ENCODE data around the gene INKA2.
"Not testable (repeated sequence)": the region's sequence is repeated elsewhere in the genome, so short reads cannot be mapped to it uniquely, and the experiment has no call there.

INKA2 gene

DNA sequence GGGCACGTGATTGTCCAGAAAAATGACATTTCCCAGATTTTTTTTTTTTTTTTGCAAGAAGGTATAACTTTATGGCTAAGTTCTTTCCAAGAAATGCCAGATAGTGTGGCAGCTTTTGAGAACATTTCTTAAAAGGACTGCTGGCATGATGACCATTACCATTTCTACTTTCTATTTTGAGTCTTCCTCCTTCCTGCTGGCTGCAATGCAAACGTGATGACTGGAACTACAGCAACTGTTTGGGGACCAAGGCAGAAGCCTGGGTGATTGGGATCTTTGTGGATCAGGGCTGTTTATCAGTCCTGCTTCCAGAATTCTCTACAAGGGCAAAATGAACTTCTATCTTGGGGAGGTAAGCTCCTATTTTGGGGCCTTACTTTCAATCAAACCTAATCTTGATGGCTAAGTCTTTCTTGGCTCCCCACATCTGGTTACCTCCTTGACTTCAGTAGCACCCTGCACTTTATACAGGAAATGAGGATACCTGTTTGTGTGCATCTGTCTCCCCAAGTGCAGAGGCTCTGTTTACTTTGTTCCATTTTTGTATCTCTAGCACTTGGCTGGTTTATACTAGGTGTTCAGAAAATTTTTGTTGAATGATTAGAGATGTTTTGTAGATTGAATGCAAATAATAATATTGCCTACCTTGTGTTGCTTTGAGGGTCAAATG, 12.8 kb upstream of the INKA2 start:
- in situ Hi-C loops (cut with MboI; ENCODE audit: low sequenced_read_pairs) = loop anchor here (10.0 kb wide), 1 partner anchor 267 kb away; no protein-coding TSS in a partner anchor

DNA sequence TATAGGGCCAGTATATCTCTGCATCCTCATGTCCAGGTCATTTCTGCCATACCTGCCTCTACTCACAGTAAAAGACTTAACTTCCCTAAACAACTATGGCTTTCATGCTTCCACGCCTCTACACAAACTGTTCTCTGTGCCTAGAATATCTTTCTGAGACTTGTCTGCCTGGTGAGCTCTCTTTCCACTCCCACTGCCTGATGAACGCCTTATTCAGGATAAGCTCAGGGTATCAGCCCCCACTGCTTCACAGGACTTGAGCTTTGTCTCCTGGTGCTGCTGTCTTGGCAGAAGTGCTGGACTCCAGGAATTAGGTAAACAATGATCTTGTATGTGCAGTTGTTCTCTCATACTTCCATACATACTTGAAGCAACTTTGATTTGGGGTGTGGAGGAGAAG, 11.7 kb upstream of the INKA2 start:
- in situ Hi-C loops (cut with MboI; ENCODE audit: low sequenced_read_pairs) = loop anchor here (10.0 kb wide), 1 partner anchor 266 kb away; no protein-coding TSS in a partner anchor

DNA sequence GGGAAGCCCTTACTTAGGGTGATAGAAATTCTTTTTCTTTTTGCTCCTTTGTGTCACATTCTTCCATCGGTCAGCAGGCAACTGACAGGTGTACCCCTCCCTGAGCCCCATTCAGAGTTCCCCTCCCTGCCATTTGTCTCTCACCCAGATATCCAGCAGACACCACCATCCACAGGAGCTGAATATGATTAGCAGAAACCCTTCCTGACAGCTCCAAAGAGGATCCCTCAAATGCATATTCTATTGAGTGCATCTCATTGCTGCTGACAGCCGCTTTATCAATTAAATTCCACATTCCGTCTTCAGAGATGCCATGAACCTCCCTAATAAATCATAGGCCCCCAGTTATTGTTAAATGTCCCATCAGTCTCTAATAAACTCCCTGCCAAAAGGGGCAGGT, 10.4 kb upstream of the INKA2 start:
- in situ Hi-C loops (cut with MboI; ENCODE audit: low sequenced_read_pairs) = loop anchor here (10.0 kb wide), 1 partner anchor 265 kb away; no protein-coding TSS in a partner anchor

DNA sequence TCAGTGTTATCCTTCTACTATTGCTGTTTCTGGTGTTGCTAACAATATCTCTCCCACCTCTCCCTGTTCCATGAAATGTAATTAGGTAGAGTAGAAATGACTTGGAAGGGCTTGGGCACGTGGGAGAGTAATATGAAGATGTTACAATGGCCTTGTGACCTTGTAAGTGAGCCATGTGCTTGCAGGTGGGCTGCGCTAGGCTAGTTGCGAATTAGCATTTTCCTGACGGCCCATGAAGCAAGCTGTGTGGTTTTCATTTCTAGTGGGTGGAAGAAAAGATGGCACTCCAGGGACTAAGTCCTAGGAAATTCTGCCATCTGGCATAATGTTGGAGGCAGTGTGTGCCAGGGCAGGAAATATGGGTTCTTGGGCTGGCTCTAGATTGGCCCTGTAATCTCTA, 8.8 kb upstream of the INKA2 start:
- in situ Hi-C loops (cut with MboI; ENCODE audit: low sequenced_read_pairs) = no loop called here

DNA sequence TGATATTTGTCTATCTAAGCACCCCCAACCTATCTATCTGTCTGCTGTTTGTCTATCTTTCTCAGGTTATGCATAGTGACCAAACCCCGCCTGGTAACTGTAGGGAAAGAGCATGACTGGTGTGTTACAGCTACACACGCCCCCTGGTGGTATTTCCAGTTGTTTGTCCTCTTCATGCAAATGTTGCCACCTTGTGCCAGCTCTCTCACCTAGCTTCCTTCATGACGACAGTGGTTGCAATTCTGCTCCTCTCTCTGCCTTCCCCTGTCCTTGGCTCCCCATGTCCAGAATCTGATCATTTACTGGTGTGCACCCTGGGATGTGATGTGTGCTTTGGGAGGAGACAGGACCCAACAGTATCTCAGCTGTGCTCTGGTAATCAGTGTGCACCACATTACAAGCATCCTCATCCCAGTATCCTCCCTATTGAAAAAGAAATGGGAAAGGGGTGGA, 8.1 kb upstream of the INKA2 start:
- in situ Hi-C loops (cut with MboI; ENCODE audit: low sequenced_read_pairs) = no loop called here

DNA sequence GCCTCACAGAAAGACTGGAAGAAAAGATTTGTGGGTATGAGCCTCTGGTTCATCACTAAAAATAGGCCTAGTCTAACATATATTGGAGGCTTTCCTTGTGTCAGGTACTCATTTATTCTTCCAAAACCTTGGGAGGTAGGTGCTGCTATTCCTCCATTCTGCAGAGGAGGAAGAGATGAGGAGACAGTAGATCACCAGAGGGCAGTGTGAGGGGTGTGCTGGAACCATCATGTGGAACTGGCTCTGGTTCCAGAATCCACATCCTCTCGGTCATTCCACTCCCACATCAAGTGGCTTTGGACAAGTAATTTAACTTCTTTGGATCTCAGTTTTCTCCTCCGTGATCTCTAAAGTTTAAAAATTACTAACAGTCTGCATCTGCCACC, 7.4 kb upstream of the INKA2 start:
- in situ Hi-C loops (cut with MboI; ENCODE audit: low sequenced_read_pairs) = no loop called here

DNA sequence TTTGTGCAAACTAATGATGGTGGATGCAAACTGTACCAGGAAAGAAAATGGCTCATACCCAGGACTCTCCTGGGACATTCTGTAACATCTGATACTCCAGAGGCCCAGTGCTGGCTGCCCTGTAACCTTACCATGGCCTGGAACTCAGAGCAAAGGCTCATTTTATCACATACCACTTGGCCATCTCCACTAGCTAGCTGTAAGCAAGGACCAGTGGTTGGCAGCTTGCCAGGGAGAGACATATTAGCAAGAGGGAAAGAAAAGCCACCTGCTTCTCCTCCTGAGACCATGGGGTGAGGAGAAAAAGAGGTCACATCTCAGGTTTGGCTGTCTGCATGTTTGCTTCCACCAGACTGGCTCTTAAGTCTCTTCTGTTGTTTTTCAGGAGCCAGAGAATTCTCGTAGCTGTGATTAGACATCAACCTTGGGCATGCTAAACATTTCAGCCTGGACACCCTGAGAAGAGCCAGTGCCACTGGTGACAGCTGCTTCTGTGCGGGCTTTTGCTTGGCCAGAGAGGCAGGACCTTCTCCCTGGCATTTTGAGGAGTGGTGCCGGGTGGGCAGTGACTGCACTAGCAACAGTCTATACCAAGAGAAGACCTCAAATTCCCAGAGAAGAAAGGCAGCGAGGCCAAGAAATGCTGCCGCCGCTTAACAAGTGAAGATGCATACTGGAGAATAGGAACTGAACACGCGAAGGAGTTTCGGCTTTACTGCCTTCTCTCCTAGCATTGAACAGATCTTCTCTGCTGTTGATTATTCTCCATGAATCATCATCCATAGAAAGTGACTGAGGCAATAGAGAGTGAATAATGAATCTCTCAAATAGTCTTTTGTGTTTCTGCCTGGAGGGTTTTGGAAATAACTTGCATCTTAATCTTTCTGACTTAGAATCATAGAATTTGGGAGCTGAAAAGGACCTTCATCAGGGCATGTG, 6.7 kb upstream of the INKA2 start:
- in situ Hi-C loops (cut with MboI; ENCODE audit: low sequenced_read_pairs) = no loop called here

DNA sequence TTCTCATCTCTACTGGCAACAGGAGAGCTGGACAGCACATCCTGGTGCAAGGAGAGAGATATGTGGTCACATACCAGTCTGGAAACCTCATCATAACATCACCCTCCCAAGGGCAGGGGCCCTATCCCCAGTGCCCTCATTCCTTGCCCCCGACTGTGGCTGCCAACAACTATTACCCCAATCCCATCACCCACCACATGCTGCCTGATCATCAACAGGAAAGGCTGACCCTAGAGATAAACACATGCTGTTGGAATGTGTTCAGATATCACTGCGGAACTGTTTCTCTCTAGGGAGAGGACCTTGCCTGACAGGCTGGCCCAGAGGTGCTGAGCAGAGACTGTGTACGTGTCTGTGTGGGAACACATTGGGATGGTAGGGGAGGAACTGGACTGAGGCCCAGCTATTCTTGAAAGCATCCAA, 4.5 kb upstream of the INKA2 start:
- in situ Hi-C loops (cut with MboI; ENCODE audit: low sequenced_read_pairs) = no loop called here

DNA sequence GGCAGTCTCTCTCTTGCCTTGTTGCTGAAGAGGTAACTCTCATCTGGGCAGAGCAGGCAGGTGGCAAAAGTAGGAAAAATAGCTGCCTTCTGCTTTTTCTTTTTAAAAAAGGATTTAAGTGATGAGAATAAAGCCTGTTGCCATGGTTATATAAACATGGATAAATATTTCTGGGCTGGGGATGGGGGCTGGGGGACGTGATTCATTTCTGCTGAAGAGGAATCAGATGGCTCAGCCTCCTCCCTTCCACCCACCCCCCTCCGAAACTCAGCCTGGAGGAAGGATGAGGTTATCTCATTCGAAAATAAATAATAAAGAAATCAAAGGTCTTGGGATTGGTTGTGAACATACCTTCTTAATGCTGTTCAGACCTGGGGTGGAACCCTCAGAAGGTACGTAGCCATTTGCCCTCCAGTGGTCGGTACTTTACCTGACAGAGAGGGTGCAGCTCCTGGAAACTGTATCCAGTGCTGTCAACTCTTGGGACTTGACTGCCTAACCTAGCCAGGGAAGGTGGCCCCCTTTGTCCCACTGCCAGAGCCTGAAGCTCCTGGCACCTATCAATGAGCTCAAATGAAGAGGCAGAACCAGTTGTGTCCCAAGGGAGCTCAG, 3.8 kb upstream of the INKA2 start:
- in situ Hi-C loops (cut with MboI; ENCODE audit: low sequenced_read_pairs) = no loop called here

DNA sequence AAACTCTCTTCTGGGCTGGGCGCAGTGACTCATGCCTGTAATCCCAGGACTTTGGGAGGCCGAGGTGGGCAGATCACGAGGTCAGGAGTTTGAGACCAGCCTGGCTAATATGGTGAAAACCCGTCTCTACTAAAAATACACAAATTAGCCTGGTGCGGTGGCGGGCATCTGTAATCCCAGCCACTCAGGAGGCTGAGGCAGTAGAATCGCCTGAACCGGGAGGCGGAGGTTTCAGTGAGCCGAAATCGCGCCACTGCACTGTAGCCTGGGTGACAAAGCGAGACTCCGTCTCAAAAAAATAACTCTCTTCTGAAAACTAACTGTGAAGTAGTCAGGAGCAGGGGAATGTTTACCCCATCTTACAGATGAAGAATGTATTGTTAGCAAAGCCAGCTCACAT, 3.1 kb upstream of the INKA2 start:
- in situ Hi-C loops (cut with MboI; ENCODE audit: low sequenced_read_pairs) = not testable (repeated sequence)

DNA sequence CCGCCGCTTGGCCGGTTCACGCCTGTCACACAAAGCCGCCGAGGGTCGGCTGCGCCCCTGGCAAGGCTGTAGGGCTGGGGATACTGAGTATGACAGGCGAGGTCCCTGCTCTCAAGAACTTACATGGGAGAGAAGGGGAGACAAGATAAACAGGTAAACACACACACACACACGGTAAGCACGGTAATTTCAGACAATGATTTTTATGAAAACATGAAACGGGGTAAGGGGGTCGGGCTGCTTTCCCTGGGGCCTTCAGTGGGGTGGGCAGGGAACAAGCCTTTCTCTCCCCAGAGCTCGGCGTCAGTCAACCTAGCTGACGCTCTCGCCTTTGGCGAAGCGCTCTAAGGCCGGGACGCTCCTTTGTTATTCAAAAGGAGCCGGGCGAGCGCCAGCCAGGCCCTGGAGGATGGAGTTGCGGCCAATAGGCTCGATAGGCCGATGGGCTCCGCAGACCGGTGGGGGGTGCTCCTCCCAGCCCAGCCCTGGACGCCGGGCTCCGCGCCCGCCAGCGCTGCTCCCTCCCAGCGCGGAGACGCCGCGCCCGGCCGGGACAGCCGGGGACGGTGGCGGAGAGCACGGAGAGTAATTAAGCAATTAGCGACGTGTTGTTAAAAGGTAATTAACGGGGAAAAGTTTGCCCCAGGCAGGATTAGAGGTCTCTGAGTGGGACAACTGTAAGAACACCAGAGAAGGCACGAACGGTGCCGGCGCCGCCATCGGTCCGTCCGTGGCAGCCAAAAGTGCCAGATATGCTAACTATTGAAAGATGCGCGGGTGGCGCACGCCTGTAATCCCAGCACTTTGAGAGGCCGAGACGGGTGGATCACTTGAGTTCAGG, 950 bp upstream of the INKA2 start:
- in situ Hi-C loops (cut with MboI; ENCODE audit: low sequenced_read_pairs) = no loop called here

DNA sequence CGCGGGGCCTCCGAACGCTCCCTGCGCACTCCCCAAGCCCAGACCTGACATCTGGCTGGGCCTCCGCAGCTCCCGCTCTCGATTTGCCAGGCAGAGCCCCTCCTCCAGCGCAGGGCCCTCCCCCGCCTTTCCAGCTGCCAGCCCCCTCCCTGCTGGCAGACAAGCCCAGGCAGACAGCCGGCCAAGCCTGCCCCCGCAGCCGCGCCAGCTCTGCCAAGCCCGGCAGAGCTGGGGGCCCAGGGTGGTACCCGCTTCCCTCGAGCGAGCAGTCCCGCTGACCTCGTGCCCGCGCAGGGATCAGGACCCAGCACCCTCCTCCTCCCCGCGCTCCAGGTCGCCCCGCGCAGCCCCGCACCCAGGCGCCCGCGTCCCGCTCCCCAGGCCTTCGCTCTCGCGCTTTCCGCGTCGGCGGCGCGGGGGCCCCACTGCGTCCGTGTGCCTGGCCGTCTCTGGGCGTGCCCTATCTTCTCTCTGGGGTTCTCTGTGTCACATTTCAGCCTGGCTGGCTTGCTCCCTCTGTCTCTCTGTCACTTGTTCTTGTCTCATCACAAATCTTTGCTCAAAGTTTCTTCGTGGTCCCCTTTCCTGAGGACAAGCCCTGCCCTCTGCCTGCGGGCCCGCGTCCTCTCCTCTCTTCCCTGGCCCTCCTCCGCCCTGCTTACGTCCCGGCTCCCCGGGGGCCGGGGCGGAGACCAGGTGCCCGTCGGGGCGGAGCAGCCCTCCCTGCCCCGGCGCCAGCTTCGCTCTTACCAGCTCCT, 580 bp downstream of the INKA2 start:
- in situ Hi-C loops (cut with MboI; ENCODE audit: low sequenced_read_pairs) = no loop called here

DNA sequence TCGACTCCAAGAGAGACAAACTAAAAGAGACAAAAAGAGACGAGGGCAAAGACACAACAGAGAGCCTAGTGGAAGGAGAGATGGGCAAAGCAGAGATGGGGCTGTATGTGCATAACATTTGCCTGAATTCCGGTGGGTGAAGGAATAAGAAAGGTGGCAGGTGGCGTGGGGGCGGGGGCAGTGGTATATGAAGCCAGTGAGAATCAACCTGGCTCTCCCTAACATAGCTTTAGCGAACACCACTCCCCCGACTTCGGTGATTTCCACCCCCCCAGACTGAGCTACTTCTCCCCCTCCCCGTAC, 1.1 kb downstream of the INKA2 start:
- in situ Hi-C loops (cut with MboI; ENCODE audit: low sequenced_read_pairs) = no loop called here

DNA sequence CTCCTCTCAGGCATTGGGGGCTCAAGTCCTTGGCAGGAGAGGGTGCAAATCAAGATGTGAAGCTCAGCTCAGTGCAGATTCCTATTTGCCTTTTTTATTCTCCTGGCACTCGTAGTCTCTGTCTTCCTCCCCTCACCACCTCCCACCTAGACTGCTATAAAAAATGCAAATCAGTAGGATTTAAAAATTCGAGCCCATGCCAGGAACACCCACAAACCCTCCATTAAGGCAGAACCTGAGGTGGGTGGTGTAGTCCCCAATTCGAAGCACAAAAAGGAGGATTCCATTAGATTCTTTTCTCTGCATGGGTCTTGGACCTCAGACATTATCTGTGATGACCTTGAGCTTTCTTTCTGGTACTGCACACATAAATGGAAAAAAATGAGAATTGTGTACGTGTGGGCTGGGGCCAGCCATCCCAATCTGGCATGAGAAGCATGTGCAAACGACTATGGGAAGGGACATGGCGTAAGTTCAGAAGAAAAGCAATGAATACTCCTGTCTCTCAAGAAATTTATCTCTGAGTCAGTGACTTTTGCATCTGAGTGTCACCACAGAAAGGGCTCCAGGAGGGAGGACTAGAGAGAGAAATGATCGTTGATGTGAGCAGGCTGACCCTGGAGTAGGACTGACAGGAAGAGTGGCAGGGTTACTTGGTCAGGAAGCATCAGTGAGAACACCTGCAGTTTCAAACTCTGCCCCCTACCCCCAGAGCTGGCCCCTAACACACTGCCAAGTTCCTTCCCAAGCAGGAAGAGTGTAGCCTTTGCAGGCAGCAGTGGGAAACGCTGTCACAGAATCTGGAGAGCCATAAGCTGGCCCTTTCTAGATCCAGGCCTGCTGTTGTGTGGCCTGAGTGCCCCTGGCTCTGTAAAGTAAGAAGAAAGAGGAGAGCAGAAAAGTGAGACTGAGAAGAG, 1.7 kb downstream of the INKA2 start:
- in situ Hi-C loops (cut with MboI; ENCODE audit: low sequenced_read_pairs) = no loop called here

DNA sequence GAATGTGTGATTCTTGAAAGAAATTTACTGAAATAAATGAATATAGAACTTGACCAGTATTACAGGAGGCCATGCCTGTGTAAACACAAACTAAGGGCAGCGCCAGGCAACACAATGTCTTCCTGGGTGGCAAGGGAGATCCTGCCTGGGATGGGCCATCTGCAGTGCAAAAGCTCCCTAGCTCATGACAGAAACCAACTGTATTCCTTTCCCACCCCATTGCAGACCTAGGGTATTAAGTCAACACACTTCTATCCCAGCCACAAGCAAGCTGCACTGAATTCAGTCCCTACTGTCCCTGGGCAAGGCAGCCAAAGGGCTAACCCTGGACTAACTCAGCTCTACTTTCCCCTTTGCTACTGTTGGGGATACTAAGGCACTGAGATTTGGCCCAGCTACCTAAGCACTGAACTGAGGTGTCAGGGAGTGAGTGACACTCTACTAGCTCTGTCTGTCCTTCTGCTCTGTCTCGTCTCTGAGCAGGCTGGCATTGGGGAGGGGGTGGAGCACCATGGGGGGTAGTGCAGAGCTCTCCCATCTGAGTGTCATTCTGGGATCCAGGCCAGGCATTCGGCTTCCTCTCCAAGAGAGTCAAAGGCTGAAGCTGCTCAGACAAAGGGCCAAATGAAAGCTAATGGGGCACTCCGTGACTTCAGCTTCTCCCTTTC, 2.5 kb downstream of the INKA2 start:
- in situ Hi-C loops (cut with MboI; ENCODE audit: low sequenced_read_pairs) = no loop called here

DNA sequence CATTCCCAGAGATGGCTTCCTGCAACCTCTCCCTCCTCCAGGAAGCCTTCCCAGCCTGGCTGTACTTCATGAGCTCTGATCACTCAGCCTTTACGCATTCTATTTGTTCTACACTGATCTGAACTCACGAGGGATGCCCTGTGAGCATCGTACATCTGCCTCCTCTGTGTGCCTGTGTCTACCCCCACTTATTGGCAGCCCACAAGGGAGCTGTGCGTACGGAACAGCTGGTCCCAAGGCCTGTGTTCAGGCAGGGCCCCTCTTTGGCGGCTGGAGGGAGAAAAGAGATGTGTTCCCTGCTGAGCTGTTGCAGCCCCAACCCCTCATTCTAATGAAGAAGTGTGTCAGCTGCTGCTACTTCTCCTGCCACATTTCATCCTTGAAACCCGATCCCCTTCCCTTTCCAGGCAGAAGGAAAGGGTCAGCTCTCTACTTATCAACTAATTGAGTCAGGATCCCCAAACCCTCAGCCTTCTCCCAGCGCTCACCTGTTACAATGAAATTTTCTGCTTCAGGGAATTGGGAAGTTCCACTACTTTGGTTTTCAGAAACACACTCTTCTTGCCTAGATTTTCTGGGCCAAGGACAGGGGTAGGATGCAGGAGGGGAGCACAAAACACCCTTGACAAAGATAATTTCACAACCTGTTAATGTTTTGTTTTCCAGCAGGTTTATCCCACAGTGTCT, 3.2 kb downstream of the INKA2 start:
- in situ Hi-C loops (cut with MboI; ENCODE audit: low sequenced_read_pairs) = no loop called here

DNA sequence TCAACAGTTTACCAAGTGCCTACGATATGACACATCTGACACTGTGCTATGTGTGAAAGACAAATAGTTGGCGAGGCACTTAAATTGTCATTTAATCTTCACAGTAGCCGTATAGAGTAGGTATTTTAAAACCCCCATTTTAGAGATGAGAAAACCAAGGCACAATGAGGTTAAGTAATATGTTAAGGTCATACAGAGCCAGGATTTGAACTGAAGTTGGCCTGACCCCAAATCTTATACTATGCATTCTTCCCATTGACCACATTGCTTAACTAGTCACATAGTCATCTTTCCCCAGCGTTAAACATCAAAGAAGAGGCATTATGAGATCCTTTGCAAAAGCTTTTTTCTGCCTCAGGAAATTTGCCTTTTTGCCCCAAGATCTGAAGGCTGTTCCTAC, 3.9 kb downstream of the INKA2 start:
- in situ Hi-C loops (cut with MboI; ENCODE audit: low sequenced_read_pairs) = no loop called here

DNA sequence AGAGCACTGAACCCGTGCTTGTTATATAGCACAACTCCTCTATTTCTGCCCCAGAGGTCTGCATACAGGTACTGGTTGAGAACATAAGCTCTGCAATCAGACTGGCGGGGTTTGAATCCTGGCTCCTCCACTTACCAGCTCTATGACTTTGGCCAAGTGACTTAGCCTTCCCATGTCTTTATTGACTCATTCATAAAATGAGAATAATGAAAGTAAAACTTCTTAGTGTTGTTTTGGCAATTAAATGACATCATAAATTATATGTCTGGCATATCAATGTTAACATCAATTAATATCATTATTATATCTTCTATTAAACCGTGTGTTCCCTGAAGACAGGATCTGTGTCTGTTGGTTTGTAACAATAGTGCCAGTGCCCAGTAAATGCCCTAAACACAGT, 4.3 kb downstream of the INKA2 start:
- in situ Hi-C loops (cut with MboI; ENCODE audit: low sequenced_read_pairs) = no loop called here
